Measurements from ENCODE around the gene BAIAP2. TPM values are rescaled to one million over a fixed set of nuclear protein-coding genes. Genes with fewer than 3 reads are reported as not detected.

The BAIAP2 gene
- total RNA-seq, 1 donor from 2014 or later = 27.9 TPM

DNA sequence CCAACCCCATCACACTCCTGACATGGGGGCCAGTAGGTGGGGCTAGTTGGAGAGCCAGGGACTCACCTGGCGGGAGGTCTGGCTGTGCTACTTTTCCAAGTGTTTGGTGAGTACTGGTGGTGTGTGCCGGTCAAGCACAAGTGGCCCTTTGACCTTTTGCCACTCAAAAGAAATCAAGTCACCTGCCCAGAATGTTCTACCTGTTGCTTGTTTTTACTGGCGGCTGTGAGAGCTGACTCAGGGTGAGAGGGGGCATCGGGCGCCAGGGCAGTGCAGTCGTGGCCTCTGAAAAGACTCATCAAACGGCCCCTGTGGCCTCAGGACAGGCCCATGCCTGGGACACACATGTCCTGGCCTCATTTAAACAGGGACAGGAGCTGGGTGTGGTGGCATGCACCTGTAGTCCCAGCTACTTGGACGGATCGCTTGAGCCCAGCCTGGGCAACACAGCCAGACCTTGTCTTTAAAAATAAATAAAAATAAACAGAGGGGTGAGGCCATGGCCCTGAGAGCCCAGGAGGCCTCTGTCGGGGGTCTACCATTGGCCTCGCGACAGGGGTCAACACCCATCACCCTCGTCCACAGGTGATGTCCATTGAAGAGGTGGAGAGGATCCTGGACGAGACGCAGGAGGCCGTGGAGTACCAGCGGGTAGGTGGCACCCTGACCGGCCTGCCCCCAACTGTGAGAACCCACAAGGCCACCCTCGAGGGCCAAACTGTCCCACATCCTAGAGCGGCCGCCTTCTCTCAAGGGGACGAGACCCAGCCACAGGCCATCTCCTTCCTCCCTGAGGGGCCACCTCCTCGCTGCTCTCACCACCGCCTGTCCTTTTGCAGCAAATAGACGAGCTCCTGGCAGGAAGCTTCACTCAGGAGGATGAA lies 38.3 kb upstream of the BAIAP2 start:
- peaks cover 54% of the 10 kb centered on the region for H3K36me3 ChIP-seq
- intact Hi-C loops (cut with micrococcal nuclease) = no loop called here
- DNase-seq = no peak

DNA sequence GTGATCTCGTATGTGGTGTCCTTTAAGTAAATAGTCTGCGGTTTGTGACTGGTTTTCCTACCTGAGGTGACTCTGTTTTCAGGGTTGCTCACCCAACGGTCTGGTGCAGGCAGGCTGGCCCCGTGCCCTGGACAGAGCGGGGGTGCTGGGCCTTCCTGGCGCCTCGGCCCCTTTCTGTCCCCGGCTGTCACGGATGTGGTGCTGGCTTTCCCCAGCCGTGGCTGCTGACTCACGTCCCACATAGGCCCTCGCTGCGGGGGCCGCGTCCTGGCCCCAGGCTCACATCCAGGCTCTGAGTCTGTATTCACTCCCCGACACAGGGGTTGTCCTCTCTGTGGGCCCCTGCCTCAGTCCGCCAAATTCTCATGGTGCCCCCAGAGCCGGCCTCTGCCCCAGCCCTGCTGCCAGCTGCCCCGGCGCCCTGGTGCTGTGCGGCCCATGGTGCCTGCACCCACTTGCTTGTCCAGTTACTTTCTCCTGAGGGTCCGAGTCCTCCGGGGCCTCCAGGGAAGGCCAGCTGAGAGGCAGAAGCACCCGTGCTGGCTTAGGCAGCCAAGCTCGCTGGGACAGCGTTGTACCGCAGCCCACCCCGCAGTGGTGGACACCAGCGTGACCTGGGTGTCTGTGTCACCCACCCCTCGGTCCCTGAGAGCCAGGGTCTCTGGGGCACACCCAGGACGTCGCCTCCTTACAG lies 37.4 kb upstream of the BAIAP2 start:
- DNase-seq = no peak
- TF ChIP-seq, protein P1, sequence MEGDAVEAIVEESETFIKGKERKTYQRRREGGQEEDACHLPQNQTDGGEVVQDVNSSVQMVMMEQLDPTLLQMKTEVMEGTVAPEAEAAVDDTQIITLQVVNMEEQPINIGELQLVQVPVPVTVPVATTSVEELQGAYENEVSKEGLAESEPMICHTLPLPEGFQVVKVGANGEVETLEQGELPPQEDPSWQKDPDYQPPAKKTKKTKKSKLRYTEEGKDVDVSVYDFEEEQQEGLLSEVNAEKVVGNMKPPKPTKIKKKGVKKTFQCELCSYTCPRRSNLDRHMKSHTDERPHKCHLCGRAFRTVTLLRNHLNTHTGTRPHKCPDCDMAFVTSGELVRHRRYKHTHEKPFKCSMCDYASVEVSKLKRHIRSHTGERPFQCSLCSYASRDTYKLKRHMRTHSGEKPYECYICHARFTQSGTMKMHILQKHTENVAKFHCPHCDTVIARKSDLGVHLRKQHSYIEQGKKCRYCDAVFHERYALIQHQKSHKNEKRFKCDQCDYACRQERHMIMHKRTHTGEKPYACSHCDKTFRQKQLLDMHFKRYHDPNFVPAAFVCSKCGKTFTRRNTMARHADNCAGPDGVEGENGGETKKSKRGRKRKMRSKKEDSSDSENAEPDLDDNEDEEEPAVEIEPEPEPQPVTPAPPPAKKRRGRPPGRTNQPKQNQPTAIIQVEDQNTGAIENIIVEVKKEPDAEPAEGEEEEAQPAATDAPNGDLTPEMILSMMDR (IDR thresholded peaks at IDR 0.05; ENCODE audit: borderline replicate concordance) = no peak
- intact Hi-C loops (cut with micrococcal nuclease) = no loop called here

More for the DNA sequence above, 38.3 kb upstream of the BAIAP2 start:
- H3K27me3 ChIP-seq (ENCODE audit: low read depth) = no peaks in the 10 kb centered on the region
- H3K4me1 ChIP-seq = peaks cover 44% of the 10 kb centered on the region
- H3K27ac ChIP-seq (replicated peaks) = no peak overlapping the region
- H3K4me3 ChIP-seq = no peak overlapping the region
- TF ChIP-seq, protein P1 (IDR thresholded peaks at IDR 0.05; ENCODE audit: borderline replicate concordance) = no peak
- H3K9me3 ChIP-seq (replicated peaks) = no peaks in the 10 kb centered on the region

DNA sequence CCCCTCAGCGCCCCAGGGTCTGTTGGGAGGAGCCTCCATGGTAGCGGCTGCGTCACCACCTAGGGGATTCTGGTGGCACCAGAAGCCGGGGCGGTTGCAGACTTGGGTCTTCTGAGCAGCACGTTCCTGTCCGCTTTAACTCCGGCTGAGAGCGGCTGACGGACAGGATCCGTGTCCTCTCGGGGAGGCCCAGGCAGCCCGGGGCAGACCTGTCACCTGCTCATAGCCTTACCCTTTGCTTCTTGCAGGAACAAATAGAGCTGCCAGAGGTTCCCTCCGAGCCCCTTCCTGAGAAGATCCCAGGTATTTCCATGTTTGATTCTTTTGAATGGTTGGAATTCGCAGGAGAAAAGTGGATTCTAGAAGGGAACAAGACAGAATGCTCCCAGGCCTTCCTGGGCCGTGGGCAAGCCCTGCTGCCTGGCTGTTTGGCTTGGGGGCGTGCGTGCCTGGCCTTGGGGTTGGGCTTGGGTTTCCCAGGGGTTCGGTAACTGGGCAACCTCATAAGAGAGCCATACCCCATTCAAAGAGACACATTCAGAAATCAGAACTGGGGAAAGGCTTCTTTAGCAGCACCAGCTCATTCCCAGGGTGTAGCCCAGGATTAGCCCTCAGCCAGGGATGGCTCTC lies 36.7 kb upstream of the BAIAP2 start:
- no peak for DNase-seq
- peaks cover 5% of the 10 kb centered on the region for H3K27me3 ChIP-seq (ENCODE audit: low read depth)
- peaks cover 41% of the 10 kb centered on the region for H3K4me1 ChIP-seq
- H3K9me3 ChIP-seq (replicated peaks) = no peaks in the 10 kb centered on the region
- intact Hi-C loops (cut with micrococcal nuclease) = no loop called here
- no peak overlapping the region for H3K27ac ChIP-seq (replicated peaks)
- TF ChIP-seq, protein P1 (IDR thresholded peaks at IDR 0.05; ENCODE audit: borderline replicate concordance) = no peak
- H3K4me3 ChIP-seq = no peak overlapping the region
- peaks cover 54% of the 10 kb centered on the region for H3K36me3 ChIP-seq

More for the DNA sequence above, 37.4 kb upstream of the BAIAP2 start:
- Histone ChIP-seq H3K9me3 (replicated peaks) (no peaks in the 10 kb centered on the region), H3K4me1 (peaks cover 44% of the 10 kb centered on the region), H3K36me3 (peaks cover 54% of the 10 kb centered on the region), H3K27ac (replicated peaks) (no peak overlapping the region), H3K4me3 (no peak overlapping the region), H3K27me3 (ENCODE audit: low read depth) (no peaks in the 10 kb centered on the region)

DNA sequence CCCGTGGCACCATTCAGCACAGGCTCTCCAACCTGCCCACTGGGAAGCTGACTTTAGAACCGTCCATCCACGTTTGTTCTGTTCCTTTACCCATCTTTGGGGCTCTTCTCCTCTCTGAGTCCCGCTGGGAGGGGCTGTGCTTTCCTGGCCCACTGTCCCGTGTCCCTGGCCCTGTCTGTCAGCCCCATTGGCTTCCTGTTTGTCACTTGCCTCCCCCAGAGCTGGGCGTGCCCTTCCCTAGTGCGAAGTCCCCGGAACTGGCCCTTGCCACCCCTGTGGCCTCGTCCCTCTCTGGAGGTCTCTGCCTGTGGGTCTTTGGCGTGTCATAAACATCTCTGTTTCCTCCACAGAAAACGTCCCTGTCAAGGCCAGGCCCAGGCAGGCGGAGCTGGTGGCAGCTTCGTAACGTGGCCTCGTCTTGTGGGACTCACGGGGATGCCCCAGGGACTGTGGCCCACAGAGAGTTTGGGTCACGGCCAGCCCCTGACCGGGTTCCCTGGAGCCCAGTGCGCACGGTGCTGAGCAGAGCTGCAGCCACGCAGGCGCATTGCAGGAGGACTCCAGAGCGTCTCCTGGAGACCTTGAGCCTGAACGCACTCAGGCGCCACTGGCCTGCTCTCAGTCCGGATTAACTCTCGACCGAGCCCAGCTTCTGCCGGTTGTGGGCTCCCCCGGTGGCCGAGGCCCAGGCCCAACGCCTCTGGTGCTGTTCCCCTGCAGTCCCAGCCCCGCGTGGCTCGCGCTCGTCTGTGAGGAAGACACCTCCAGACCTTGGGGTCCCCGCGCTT lies 36.0 kb upstream of the BAIAP2 start:
- Histone ChIP-seq H3K36me3 (peaks cover 54% of the 10 kb centered on the region), H3K9me3 (replicated peaks) (no peaks in the 10 kb centered on the region), H3K4me1 (peaks cover 41% of the 10 kb centered on the region), H3K4me3 (no peak overlapping the region), H3K27me3 (ENCODE audit: low read depth) (peaks cover 12% of the 10 kb centered on the region), H3K27ac (replicated peaks) (no peak overlapping the region)
- DNase-seq = no peak
- intact Hi-C loops (cut with micrococcal nuclease) = no loop called here
- TF ChIP-seq, protein P1 (IDR thresholded peaks at IDR 0.05; ENCODE audit: borderline replicate concordance) = no peak

All from left ventricle myocardium inferior (tissue), 1 donor.